ENCODE data around the gene TEX22. TPM values are rescaled to one million over a fixed set of nuclear protein-coding genes. Genes with fewer than 3 reads are reported as not detected.

TEX22 gene
- total RNA-seq, 1 experiment from 2014 or later = 2.6 TPM

DNA sequence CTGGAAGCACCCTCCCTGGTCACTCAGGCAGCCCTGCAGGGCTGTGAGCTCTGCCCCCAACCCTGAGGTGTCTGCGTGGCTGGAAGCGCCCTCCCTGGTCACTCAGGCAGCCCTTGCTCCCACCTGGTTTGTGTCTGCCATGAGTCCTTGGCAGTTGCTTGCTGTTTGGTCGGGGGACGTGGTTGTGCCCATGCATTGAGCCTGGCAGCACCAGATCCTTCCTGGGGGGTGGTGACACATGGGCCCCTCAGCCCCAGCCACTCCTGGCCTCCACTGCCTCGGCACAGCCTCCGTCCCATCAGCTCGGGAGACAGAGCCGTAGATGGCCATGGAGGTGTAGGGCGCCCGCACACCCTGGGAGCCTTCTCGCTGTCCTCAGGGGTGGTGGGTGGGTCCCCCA is 40.8 kb downstream of the TEX22 start:
- Histone ChIP-seq H3K27me3 (ENCODE audit: insufficient read depth, low read depth) (no peaks in the 10 kb centered on the region), H3K79me2 (ENCODE audit: low read depth) (peaks cover 38% of the 10 kb centered on the region), H3K4me2 (no peak overlapping the region), H2AFZ (no peak overlapping the region), H3F3A (ENCODE audit: insufficient read depth, low read depth) (0 out of 2 replicates have a peak, but pooled peaks cover 3% of the 10 kb centered on the region), H3K9me3 (ENCODE audit: insufficient read depth, low read depth) (no peaks in the 10 kb centered on the region), H3K27ac (no peak overlapping the region), H3K9me2 (ENCODE audit: insufficient read depth) (no peaks in the 10 kb centered on the region), H3K4me3 (no peak overlapping the region), H3K36me3 (ENCODE audit: low read depth) (no peaks in the 10 kb centered on the region), H3K4me1 (replicated peaks; ENCODE audit: insufficient read depth) (no peaks in the 10 kb centered on the region), H4K20me1 (ENCODE audit: insufficient read depth) (peaks cover 50% of the 10 kb centered on the region)
- TF ChIP-seq, protein P1, sequence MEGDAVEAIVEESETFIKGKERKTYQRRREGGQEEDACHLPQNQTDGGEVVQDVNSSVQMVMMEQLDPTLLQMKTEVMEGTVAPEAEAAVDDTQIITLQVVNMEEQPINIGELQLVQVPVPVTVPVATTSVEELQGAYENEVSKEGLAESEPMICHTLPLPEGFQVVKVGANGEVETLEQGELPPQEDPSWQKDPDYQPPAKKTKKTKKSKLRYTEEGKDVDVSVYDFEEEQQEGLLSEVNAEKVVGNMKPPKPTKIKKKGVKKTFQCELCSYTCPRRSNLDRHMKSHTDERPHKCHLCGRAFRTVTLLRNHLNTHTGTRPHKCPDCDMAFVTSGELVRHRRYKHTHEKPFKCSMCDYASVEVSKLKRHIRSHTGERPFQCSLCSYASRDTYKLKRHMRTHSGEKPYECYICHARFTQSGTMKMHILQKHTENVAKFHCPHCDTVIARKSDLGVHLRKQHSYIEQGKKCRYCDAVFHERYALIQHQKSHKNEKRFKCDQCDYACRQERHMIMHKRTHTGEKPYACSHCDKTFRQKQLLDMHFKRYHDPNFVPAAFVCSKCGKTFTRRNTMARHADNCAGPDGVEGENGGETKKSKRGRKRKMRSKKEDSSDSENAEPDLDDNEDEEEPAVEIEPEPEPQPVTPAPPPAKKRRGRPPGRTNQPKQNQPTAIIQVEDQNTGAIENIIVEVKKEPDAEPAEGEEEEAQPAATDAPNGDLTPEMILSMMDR (conservative IDR thresholded peaks at IDR 0.05) = no peak
- TF ChIP-seq EZH2 (IDR thresholded peaks at IDR 0.05; ENCODE audit: low read depth) = no peak
- intact Hi-C loops (cut with micrococcal nuclease; ENCODE audit: unreplicated experiment) = no loop called here
- DNase-seq = no peak
- ChIA-PET CTCF (no interaction called here), POLR2A (ENCODE audit: unreplicated experiment) (no interaction called here)
- BruUV-seq (replicated peaks) = no TSS peak

DNA sequence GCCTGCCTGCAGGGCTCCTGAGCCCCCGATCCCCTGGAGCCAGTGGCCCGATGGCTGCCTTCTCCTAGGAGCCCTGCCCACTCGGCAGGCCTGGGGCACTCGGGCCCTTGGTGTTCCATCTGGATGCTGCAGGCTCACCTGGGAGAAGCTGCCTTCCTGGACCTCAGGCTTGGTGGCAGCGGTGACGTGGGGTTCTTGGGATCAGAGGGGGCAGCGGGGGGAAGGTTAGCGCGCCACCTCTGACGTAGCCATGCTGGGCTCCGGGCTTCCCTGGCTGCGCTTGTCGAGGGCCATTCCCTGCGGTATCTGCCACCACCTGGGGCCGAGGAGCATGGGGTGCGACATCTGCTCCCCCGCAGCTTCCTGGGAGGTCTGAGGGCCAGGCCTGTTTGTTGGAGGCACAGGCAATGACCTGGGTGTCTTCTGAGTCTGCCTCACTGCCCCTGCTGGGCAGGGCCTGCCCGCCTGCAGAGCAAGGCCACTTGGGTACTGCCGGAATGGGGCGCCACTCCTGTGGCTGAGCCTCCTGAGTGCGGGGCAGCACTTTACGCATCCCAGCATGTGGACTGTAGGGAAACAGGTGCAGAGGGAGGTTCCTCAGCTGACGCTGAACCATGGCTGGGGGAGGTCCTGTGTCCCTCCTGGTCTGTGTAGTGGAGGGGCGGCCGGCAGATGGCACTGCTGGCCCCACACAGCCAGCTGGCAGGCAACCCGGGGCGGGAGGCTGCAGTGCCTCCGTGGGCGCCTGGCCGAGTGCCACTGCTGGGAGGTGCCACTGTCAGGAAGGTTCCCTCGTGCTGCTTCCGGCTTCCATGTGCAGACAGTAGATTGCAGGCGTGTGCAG is 41.6 kb downstream of the TEX22 start:
- TF ChIP-seq, protein P1 (conservative IDR thresholded peaks at IDR 0.05) = no peak
- no peak for TF ChIP-seq EZH2 (IDR thresholded peaks at IDR 0.05; ENCODE audit: low read depth)
- Histone ChIP-seq H3K36me3 (ENCODE audit: low read depth) (no peaks in the 10 kb centered on the region), H3K4me2 (no peak overlapping the region), H3K9me3 (ENCODE audit: insufficient read depth, low read depth) (no peaks in the 10 kb centered on the region), H3K4me1 (replicated peaks; ENCODE audit: insufficient read depth) (no peaks in the 10 kb centered on the region), H4K20me1 (ENCODE audit: insufficient read depth) (peaks cover 46% of the 10 kb centered on the region), H3K79me2 (ENCODE audit: low read depth) (peaks cover 31% of the 10 kb centered on the region), H3K27me3 (ENCODE audit: insufficient read depth, low read depth) (no peaks in the 10 kb centered on the region), H2AFZ (no peak overlapping the region), H3F3A (ENCODE audit: insufficient read depth, low read depth) (0 out of 2 replicates have a peak, but pooled peaks cover 2% of the 10 kb centered on the region), H3K9me2 (ENCODE audit: insufficient read depth) (no peaks in the 10 kb centered on the region), H3K4me3 (no peak overlapping the region), H3K27ac (no peak overlapping the region)
- CTCF ChIA-PET = no interaction called here
- no TSS peak for BruUV-seq (replicated peaks)
- no peak for DNase-seq
- POLR2A ChIA-PET (ENCODE audit: unreplicated experiment) = no interaction called here
- intact Hi-C loops (cut with micrococcal nuclease; ENCODE audit: unreplicated experiment) = no loop called here

DNA sequence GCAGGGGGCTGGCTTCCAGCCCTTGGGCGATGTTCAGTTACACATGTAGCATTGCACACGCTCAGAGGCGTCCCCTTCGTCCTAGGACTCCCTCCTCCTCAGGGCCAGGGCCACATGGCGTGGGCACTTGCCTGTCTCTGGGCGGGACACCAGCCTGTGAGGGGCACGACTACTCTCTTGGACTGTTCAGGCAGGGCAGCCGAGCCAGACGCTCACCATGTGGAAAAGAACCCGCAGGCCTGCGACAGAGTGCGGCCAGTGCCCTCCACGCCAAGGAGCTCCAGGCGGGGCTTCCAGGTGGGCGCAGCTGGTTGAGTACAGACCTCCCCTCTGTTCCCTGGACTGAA is 42.2 kb downstream of the TEX22 start:
- Histone ChIP-seq H3K4me3 (no peak overlapping the region), H3K9me2 (ENCODE audit: insufficient read depth) (no peaks in the 10 kb centered on the region), H3K27ac (no peak overlapping the region), H3K79me2 (ENCODE audit: low read depth) (peaks cover 25% of the 10 kb centered on the region), H3K27me3 (ENCODE audit: insufficient read depth, low read depth) (no peaks in the 10 kb centered on the region), H4K20me1 (ENCODE audit: insufficient read depth) (peaks cover 42% of the 10 kb centered on the region), H3K4me2 (no peak overlapping the region), H3K9me3 (ENCODE audit: insufficient read depth, low read depth) (no peaks in the 10 kb centered on the region), H3K36me3 (ENCODE audit: low read depth) (no peaks in the 10 kb centered on the region), H2AFZ (no peak overlapping the region), H3F3A (ENCODE audit: insufficient read depth, low read depth) (no peaks in the 10 kb centered on the region), H3K4me1 (replicated peaks; ENCODE audit: insufficient read depth) (no peaks in the 10 kb centered on the region)
- CTCF ChIA-PET = no interaction called here
- no TSS peak for BruUV-seq (replicated peaks)
- intact Hi-C loops (cut with micrococcal nuclease; ENCODE audit: unreplicated experiment) = no loop called here
- no peak for DNase-seq
- no peak for TF ChIP-seq EZH2 (IDR thresholded peaks at IDR 0.05; ENCODE audit: low read depth)
- TF ChIP-seq, protein P1 (conservative IDR thresholded peaks at IDR 0.05) = no peak
- POLR2A ChIA-PET (ENCODE audit: unreplicated experiment) = no interaction called here

Measured in PC-9 (cell line).